ENCODE results near the gene TLN1. TPM values are rescaled to one million over a fixed set of nuclear protein-coding genes. Genes with fewer than 3 reads are reported as not detected.

Gene TLN1
- total RNA-seq, 2 donors from 2014 or later = 816 to 836 TPM

DNA sequence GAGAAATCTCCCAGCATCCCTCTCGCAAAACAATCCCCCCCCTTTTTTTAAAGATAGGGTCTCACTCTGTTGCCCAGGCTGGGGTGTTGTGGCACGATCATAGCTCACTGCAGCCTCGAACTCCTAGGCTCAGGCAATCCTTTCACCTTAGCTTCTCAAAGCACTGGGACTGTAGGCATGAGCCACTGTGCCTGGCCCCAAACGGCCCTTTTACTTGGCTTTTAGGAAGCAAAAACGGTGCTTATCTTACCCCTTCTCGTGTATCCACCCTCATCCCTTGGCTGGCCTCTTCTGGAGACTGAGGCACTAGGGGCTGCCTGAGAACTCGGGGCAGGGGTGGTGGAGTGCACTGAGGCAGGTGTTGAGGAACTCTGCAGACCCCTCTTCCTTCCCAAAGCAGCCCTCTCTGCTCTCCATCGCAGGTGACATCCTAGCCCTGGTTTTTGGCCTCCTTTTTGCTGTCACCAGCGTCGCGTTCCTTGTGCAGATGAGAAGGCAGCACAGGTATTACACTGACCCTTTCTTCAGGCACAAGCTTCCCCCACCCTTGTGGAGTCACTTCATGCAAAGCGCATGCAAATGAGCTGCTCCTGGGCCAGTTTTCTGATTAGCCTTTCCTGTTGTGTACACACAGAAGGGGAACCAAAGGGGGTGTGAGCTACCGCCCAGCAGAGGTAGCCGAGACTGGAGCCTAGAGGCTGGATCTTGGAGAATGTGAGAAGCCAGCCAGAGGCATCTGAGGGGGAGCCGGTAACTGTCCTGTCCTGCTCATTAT, 51.5 kb downstream of the TLN1 start:
- intact Hi-C loops (cut with DNase I) = no loop called here
- peak; percentile 59 for DNase-seq (ENCODE audit: low spot score)

DNA sequence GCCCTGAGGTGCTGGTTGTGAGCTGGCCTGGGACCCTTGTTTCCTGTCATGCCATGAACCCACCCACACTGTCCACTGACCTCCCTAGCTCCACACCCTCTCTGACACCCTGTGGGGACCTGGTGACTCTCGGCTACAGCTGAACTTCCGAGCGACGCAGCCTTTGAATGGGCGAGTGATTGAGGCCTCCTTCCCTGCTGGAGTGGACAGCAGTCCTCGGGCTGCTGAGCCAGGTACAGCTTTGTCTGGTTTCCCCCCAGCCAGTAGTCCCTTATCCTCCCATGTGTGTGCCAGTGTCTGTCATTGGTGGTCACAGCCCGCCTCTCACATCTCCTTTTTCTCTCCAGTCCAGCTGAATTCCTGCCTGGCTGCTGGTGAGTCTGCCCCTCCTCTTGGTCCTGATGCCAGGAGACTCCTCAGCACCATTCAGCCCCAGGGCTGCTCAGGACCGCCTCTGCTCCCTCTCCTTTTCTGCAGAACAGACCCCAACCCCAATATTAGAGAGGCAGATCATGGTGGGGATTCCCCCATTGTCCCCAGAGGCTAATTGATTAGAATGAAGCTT, 52.1 kb downstream of the TLN1 start:
- intact Hi-C loops (cut with DNase I) = no loop called here
- peak; percentile 58 for DNase-seq (ENCODE audit: low spot score)

DNA sequence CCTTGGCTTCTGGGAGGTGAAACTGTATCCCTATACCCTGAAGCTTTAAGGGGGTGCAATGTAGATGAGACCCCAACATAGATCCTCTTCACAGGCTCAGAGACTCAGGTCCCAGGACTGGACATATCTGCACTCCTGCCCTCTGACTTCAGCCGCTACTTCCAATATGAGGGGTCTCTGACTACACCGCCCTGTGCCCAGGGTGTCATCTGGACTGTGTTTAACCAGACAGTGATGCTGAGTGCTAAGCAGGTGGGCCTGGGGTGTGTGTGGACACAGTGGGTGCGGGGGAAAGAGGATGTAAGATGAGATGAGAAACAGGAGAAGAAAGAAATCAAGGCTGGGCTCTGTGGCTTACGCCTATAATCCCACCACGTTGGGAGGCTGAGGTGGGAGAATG, 52.9 kb downstream of the TLN1 start:
- peak; percentile 24 for DNase-seq (ENCODE audit: low spot score)
- intact Hi-C loops (cut with DNase I) = no loop called here

DNA sequence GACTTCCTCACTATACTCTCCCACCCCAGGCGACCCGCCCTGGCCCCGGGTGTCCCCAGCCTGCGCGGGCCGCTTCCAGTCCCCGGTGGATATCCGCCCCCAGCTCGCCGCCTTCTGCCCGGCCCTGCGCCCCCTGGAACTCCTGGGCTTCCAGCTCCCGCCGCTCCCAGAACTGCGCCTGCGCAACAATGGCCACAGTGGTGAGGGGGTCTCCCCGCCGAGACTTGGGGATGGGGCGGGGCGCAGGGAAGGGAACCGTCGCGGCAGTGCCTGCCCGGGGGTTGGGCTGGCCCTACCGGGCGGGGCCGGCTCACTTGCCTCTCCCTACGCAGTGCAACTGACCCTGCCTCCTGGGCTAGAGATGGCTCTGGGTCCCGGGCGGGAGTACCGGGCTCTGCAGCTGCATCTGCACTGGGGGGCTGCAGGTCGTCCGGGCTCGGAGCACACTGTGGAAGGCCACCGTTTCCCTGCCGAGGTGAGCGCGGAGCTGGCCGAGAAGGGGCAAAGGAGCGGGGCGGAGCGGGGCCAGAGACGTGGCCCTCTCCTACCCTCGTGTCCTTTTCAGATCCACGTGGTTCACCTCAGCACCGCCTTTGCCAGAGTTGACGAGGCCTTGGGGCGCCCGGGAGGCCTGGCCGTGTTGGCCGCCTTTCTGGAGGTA, 56.1 kb downstream of the TLN1 start:
- intact Hi-C loops (cut with DNase I) = no loop called here
- peak; percentile 82 for DNase-seq (ENCODE audit: low spot score)

- peak; percentile 68 for DNase-seq (ENCODE audit: low spot score)
- intact Hi-C loops (cut with DNase I) = no loop called here
Measured at GRCh38 chr9:35675204-35675603, 56.8 kb downstream of the TLN1 start.

DNA sequence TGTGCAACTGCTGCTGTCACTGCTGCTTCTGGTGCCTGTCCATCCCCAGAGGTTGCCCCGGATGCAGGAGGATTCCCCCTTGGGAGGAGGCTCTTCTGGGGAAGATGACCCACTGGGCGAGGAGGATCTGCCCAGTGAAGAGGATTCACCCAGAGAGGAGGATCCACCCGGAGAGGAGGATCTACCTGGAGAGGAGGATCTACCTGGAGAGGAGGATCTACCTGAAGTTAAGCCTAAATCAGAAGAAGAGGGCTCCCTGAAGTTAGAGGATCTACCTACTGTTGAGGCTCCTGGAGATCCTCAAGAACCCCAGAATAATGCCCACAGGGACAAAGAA, 58.0 kb downstream of the TLN1 start:
- DNase-seq (ENCODE audit: low spot score) = no peak
- intact Hi-C loops (cut with DNase I) = no loop called here

GRCh38 chr9:35673132-35674024, 58.6 kb downstream of the TLN1 start, which contains the start of gene CA9:
Gene CA9 (plus strand): TSS chr9:35673928. CDS start chr9:35673960, 32 bp downstream.
- intact Hi-C loops (cut with DNase I) = no loop called here
- peak; percentile 46 for DNase-seq (ENCODE audit: low spot score)

GRCh38 chr9:35669331-35670145, 62.5 kb downstream of the TLN1 start:
- intact Hi-C loops (cut with DNase I) = loop anchor here in 1 of 2 donors (10.0 kb wide), 1 partner anchor 145 kb away; the partner anchor contains the start of genes HINT2 and SPAG8
- no peak for DNase-seq (ENCODE audit: low spot score)

GRCh38 chr9:35667939-35668338, 64.1 kb downstream of the TLN1 start:
- intact Hi-C loops (cut with DNase I) = loop anchor here in 1 of 2 donors (10.0 kb wide), 1 partner anchor 147 kb away; the partner anchor contains the start of genes HINT2 and SPAG8

GRCh38 chr9:35666549-35666948, 65.4 kb downstream of the TLN1 start:
- intact Hi-C loops (cut with DNase I) = loop anchor here in 1 of 2 donors (10.0 kb wide), 1 partner anchor 148 kb away; the partner anchor contains the start of genes HINT2 and SPAG8

More at GRCh38 chr9:35667939-35668338, 64.1 kb downstream of the TLN1 start:
- no peak for DNase-seq (ENCODE audit: low spot score)

GRCh38 chr9:35666045-35666444, 66.0 kb downstream of the TLN1 start:
- DNase-seq (ENCODE audit: low spot score) = no peak
- intact Hi-C loops (cut with DNase I) = loop anchor here in 1 of 2 donors (10.0 kb wide), 1 partner anchor 149 kb away; the partner anchor contains the start of genes HINT2 and SPAG8

More at GRCh38 chr9:35666549-35666948, 65.4 kb downstream of the TLN1 start:
- DNase-seq (ENCODE audit: low spot score) = no peak

GRCh38 chr9:35665471-35665818, 66.5 kb downstream of the TLN1 start:
- DNase-seq (ENCODE audit: low spot score) = no peak
- intact Hi-C loops (cut with DNase I) = loop anchor here in 1 of 2 donors (10.0 kb wide), 1 partner anchor 149 kb away; the partner anchor contains the start of genes HINT2 and SPAG8

DNA sequence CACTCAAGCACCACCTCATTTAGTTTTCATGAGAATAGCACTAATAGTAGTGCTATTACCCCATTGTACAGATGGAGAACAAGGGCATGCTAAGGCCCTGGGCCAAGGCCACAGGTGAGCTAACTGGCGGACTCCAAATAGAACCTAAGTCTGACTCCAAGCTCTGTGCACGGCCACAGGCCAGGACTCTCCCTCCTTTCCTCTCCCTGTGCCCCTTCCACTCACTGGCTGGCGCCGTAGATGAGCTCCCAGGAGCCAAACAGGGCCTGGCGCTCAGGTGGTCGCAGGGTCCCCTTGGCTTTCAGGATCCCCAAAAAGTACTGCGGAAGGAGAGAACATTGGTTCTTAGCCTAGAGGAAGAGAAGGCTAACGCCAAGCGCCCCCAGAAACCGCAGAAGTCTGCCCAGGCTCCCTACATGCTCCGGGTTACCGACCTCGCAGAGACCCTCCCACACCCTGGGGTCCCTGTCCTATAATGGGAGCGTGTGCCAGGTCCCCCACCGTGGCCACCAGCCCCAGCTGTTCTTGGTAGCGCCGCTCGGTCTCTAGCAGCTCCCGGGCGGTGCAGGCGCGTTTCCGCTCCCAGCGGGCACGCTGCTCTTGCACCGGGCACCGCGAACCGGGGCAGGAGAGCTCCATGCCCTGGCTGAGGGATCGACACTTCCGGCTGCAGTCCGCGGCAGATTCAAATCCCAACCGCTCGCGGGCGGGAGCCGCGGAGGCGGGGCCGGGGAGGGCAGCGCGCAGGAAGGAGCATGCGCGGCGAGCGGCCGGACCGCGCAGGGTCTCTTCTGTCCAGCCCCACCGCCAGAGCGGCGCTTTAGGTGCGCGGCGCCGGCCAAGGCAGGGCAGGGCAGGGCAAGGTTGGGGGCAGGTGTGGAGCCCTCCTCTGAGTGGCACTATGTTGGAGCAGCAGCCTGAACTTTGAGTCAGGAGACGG, 67.2 kb downstream of the TLN1 start, which contains the start of gene ARHGEF39:
Gene ARHGEF39 (minus strand): TSS at position 665 of the 940 bp plus-strand sequence. CDS start 26 bp downstream, at position 639.
- intact Hi-C loops (cut with DNase I) = loop anchor here in 1 of 2 donors (5.0 to 10.0 kb wide), 2 partner anchors 62 to 150 kb away; partner anchors contain the start of genes HINT2 and SPAG8
- peak; percentile 93 for DNase-seq (ENCODE audit: low spot score)

GRCh38 chr9:35662437-35662836, 69.6 kb downstream of the TLN1 start:
- no peak for DNase-seq (ENCODE audit: low spot score)
- intact Hi-C loops (cut with DNase I) = loop anchor here in 1 of 2 donors (5.0 to 10.0 kb wide), 2 partner anchors 65 to 152 kb away; partner anchors contain the start of genes HINT2 and SPAG8

- no peak for DNase-seq (ENCODE audit: low spot score)
- intact Hi-C loops (cut with DNase I) = loop anchor here in 1 of 2 donors (2.0 to 10.0 kb wide), 3 partner anchors 29 to 153 kb away; partner anchors contain the start of genes HINT2 and SPAG8
Measured at GRCh38 chr9:35661756-35662350, 70.1 kb downstream of the TLN1 start.

DNA sequence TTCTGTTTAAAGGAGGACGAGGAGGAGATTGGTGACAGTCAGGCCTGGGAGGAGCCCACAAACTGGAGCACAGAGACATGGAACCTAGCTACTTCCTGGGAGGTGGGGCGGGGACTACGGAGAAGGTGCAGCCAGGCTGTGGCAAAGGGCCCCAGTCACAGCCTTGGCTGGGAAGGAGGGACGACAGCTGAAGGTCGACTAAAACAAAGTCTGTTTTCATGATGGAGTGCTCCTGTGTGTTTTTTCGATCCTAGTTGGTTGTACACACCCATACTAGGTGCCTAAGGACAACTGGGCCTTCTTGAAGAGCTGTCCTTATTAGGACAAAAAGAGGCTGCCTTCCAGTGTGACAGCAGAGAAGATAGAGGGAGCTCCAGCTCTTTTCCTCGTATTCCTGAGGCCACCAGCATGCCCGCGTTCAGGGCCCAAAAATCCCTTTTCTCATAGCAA, 71.0 kb downstream of the TLN1 start:
- DNase-seq (ENCODE audit: low spot score) = no peak
- intact Hi-C loops (cut with DNase I) = loop anchor here in 1 of 2 donors (2.0 to 10.0 kb wide), 3 partner anchors 30 to 154 kb away; partner anchors contain the start of genes HINT2 and SPAG8
